GM04503 (cell line): Measurements from ENCODE around the gene KLHL21.
A peak's percentile ranks its signal among the peaks of the same experiment; 100 is the strongest.

Experiments used
- DNase-seq: peaks from one replicate; pipeline ENCODE4 v3.0.0-alpha.2; 2012; ENCODE audit warnings: low read depth

Gene KLHL21

GRCh38 chr1:6624710-6625583 lies 22.3 kb upstream of the KLHL21 start, which contains the start of gene THAP3:
TSS of gene THAP3 (plus strand) at chr1:6624868. CDS start at chr1:6625219, 351 bp downstream.
- peak; percentile 56 for DNase-seq

- no peak for DNase-seq
Observed at GRCh38 chr1:6623269-6623965, 20.7 kb upstream of the KLHL21 start.

- no peak for DNase-seq
Observed at GRCh38 chr1:6622396-6623152, 19.9 kb upstream of the KLHL21 start.

GRCh38 chr1:6621429-6622391 lies 19.0 kb upstream of the KLHL21 start:
- no peak for DNase-seq

- no peak for DNase-seq
Observed at GRCh38 chr1:6619045-6619444, 16.4 kb upstream of the KLHL21 start.

- DNase-seq: no peak
Observed at GRCh38 chr1:6614929-6615785, 12.5 kb upstream of the KLHL21 start.

- DNase-seq: no peak
Observed at GRCh38 chr1:6614019-6614928, 11.6 kb upstream of the KLHL21 start.

- DNase-seq: peak; percentile 84
Observed at GRCh38 chr1:6613361-6614018, 10.8 kb upstream of the KLHL21 start, which contains the start of gene PHF13. TSS of gene PHF13 (plus strand) at chr1:6613731. CDS start at chr1:6614067, 336 bp downstream.

GRCh38 chr1:6612641-6613360 lies 10.1 kb upstream of the KLHL21 start:
- DNase-seq: no peak

- DNase-seq: peak; percentile 81
Observed at GRCh38 chr1:6603915-6604558, 1.4 kb upstream of the KLHL21 start.

GRCh38 chr1:6603238-6603914 lies 707 bp upstream of the KLHL21 start:
- DNase-seq: peak; percentile 39

- no peak for DNase-seq
Observed at GRCh38 chr1:6601923-6602668, 573 bp downstream of the KLHL21 start.

- DNase-seq: peak; percentile 85
Observed at GRCh38 chr1:6601049-6601922, 1.4 kb downstream of the KLHL21 start.

- DNase-seq: no peak
Observed at GRCh38 chr1:6600410-6601048, 2.1 kb downstream of the KLHL21 start.
